ENCODE measurements around the gene DEGS1. TPM values are rescaled to one million over a fixed set of nuclear protein-coding genes. Genes with fewer than 3 reads are reported as not detected.

DEGS1 gene
- total and polyA plus RNA-seq, 10 of the 15 experiments (the other 5 are each of a cell fraction or from before 2014, with no cell fraction given), result 16.5 to 133 (median 46.0) TPM

GRCh38 chr1:224238756-224239155 lies 55.7 kb downstream of the DEGS1 start:
- ChIA-PET SMC1A (ENCODE audit: uncharacterized antibody, unreplicated experiment) (no interaction called here), RAD21 (ENCODE audit: unreplicated experiment) (interaction anchor here (1.1 kb wide), 1 partner anchor 123 kb away, joined by 3 read pairs; no protein-coding TSS in a partner anchor), CTCF (no interaction called here), POLR2A (no interaction called here)
- Histone ChIP-seq H3K9me3 (replicated peaks; ENCODE audit: control insufficient read depth, insufficient read depth, low read length) (no peaks in the 10 kb centered on the region), H3K27ac (ENCODE audit: control insufficient read depth, insufficient read depth) (no peak overlapping the region), H3K4me1 (ENCODE audit: control insufficient read depth, insufficient read depth, low read length) (no peaks in the 10 kb centered on the region), H3K79me2 (ENCODE audit: control insufficient read depth, insufficient read depth, low read length) (no peaks in the 10 kb centered on the region), H3K36me3 (ENCODE audit: control insufficient read depth in 2 of 2, insufficient read depth in 2 of 2, low read length in 1 of 2) (peaks cover 0 to 2% of the 10 kb centered on the region in 2 experiments; a peak in 3 of 4 replicates), H3K4me2 (ENCODE audit: control insufficient read depth, insufficient read depth) (no peak overlapping the region), H4K20me1 (ENCODE audit: control insufficient read depth, insufficient read depth) (no peaks in the 10 kb centered on the region), H3K9ac (ENCODE audit: control insufficient read depth, insufficient read depth, low read length) (no peak overlapping the region), H2AFZ (ENCODE audit: control insufficient read depth, low read depth, low read length) (no peak overlapping the region), H3K27me3 (replicated peaks in 1 of 2; ENCODE audit: control insufficient read depth in 2 of 2, insufficient read depth in 2 of 2, low read length in 1 of 2) (no peaks in the 10 kb centered on the region), H3K4me3 (no peak overlapping the region)
- DNase-seq (ENCODE audit: low read depth, low spot score), result no peak
- FAIRE-seq, result no peak
- no peak for ATAC-seq
- no TSS peak for BruUV-seq (replicated peaks)
- in situ Hi-C loops (cut with MboI) (no loop called here), intact Hi-C loops (cut with micrococcal nuclease; ENCODE audit: unreplicated experiment) (loop anchor here (2.0 kb wide), 1 partner anchor 14 kb away; no protein-coding TSS in a partner anchor)
- WGBS (ENCODE audit: insufficient coverage, insufficient replicate concordance, low lambda C conversion rate, missing lambda C conversion rate), result 100% methylated on average over 3 of the region's 3 CpGs
- TF ChIP-seq ZBTB11 (CRISPR knock-in tag; IDR thresholded peaks at IDR 0.05), result no peak
- no peak for TF ChIP-seq CHD2 (IDR thresholded peaks at IDR 0.05; ENCODE audit: borderline replicate concordance, low read depth, low read length)

Small RNA genes within 50 kb of the gene (small RNA-seq; reads per million reads assigned to genes)
- gene AC092809.3, result not detected
- gene RF00139, result not detected

Other genes starting within 250 kb of the DEGS1 start
- 15.5 and 20.6 TPM in 2 replicates for gene FBXO28, start 69.1 kb upstream of the DEGS1 start, total RNA-seq (2014; rRNA removed)
- gene FBXO28, start 69.1 kb upstream of the DEGS1 start, total RNA-seq (2014; rRNA removed; fragmentation: Illumina TruSeq; extraction: Trizol), result 17.7 and 18.1 TPM in 2 replicates
- gene FBXO28, start 69.1 kb upstream of the DEGS1 start, total RNA-seq (2021), result 20.5 and 23.2 TPM in 2 replicates
- 18.7 and 31.3 TPM in 2 replicates for gene FBXO28, start 69.1 kb upstream of the DEGS1 start, polyA plus RNA-seq (2011; rRNA removed)
- 14.1 and 16.3 TPM in 2 replicates for gene FBXO28, start 69.1 kb upstream of the DEGS1 start, polyA plus RNA-seq (2014; fragmentation: Illumina TruSeq; extraction: Trizol)
- gene FBXO28, start 69.1 kb upstream of the DEGS1 start, polyA plus RNA-seq (2014; fragmentation: Nextera tagmentation; extraction: Ambion mirVana), result 1 to 10 TPM; 4.3 to 4.5 TPM
- gene FBXO28, start 69.1 kb upstream of the DEGS1 start, polyA plus RNA-seq (2014; rRNA removed), result 13.3 and 15.4 TPM in 2 replicates
- gene FBXO28, start 69.1 kb upstream of the DEGS1 start, polyA plus RNA-seq (2016; fragmentation: Nextera tagmentation; extraction: Ambion mirVana), result 10 to 100 TPM; 18.7 to 21.5 TPM
- 23.5 and 32.9 TPM in 2 replicates for gene NVL, start 146.9 kb downstream of the DEGS1 start, total RNA-seq (2014; rRNA removed)
- 38.0 and 41.3 TPM in 2 replicates for gene NVL, start 146.9 kb downstream of the DEGS1 start, total RNA-seq (2014; rRNA removed; fragmentation: Illumina TruSeq; extraction: Trizol)
- gene NVL, start 146.9 kb downstream of the DEGS1 start, total RNA-seq (2021), result 28.1 and 28.5 TPM in 2 replicates
- 25.6 and 33.0 TPM in 2 replicates for gene NVL, start 146.9 kb downstream of the DEGS1 start, polyA plus RNA-seq (2011; rRNA removed)
- 43.6 and 58.2 TPM in 2 replicates for gene NVL, start 146.9 kb downstream of the DEGS1 start, polyA plus RNA-seq (2014; fragmentation: Illumina TruSeq; extraction: Trizol)
- gene NVL, start 146.9 kb downstream of the DEGS1 start, polyA plus RNA-seq (2014; fragmentation: Nextera tagmentation; extraction: Ambion mirVana), result 10 to 100 TPM; 20.3 to 30.4 TPM
- gene NVL, start 146.9 kb downstream of the DEGS1 start, polyA plus RNA-seq (2014; rRNA removed), result 32.7 and 37.4 TPM in 2 replicates
- gene NVL, start 146.9 kb downstream of the DEGS1 start, polyA plus RNA-seq (2016; fragmentation: Nextera tagmentation; extraction: Ambion mirVana), result 10 to 100 TPM; 46.4 to 49.6 TPM
- gene CNIH4, start 173.6 kb downstream of the DEGS1 start, total RNA-seq (2014; rRNA removed), result 28.4 and 36.9 TPM in 2 replicates
- 27.8 and 28.2 TPM in 2 replicates for gene CNIH4, start 173.6 kb downstream of the DEGS1 start, total RNA-seq (2014; rRNA removed; fragmentation: Illumina TruSeq; extraction: Trizol)
- 27.8 and 28.4 TPM in 2 replicates for gene CNIH4, start 173.6 kb downstream of the DEGS1 start, total RNA-seq (2021)
- gene CNIH4, start 173.6 kb downstream of the DEGS1 start, polyA plus RNA-seq (2011; rRNA removed), result 67.3 and 69.8 TPM in 2 replicates
- gene CNIH4, start 173.6 kb downstream of the DEGS1 start, polyA plus RNA-seq (2014; fragmentation: Illumina TruSeq; extraction: Trizol), result 23.2 and 27.1 TPM in 2 replicates
- gene CNIH4, start 173.6 kb downstream of the DEGS1 start, polyA plus RNA-seq (2014; fragmentation: Nextera tagmentation; extraction: Ambion mirVana), result 100 to 1,000 TPM; 134 to 173 TPM
- 27.6 and 33.1 TPM in 2 replicates for gene CNIH4, start 173.6 kb downstream of the DEGS1 start, polyA plus RNA-seq (2014; rRNA removed)
- gene CNIH4, start 173.6 kb downstream of the DEGS1 start, polyA plus RNA-seq (2016; fragmentation: Nextera tagmentation; extraction: Ambion mirVana), result 10 to 100 TPM; 87.2 to 87.8 TPM